ENCODE results near the gene PLXNB2.
"Not testable (repeated sequence)": the region's sequence is repeated elsewhere in the genome, so short reads cannot be mapped to it uniquely, and the experiment has no call there.

Gene PLXNB2

GRCh38 chr22:50278461-50278860 lies 29.0 kb downstream of the PLXNB2 start:
- DNase-seq (ENCODE audit: low read depth), result no peak

- no peak for DNase-seq (ENCODE audit: low read depth)
Observed at GRCh38 chr22:50277761-50278160, 29.7 kb downstream of the PLXNB2 start.

GRCh38 chr22:50276143-50276542 lies 31.3 kb downstream of the PLXNB2 start:
- DNase-seq (ENCODE audit: low read depth), result no peak

- no peak for DNase-seq (ENCODE audit: low read depth)
Observed at GRCh38 chr22:50275181-50276055, 32.0 kb downstream of the PLXNB2 start.

- no peak for DNase-seq (ENCODE audit: low read depth)
Observed at GRCh38 chr22:50274771-50275170, 32.7 kb downstream of the PLXNB2 start.

GRCh38 chr22:50274311-50274710 lies 33.1 kb downstream of the PLXNB2 start:
- DNase-seq (ENCODE audit: low read depth), result no peak

GRCh38 chr22:50273781-50274180 lies 33.7 kb downstream of the PLXNB2 start:
- DNase-seq (ENCODE audit: low read depth), result not testable (repeated sequence)

- not testable (repeated sequence) for DNase-seq (ENCODE audit: low read depth)
Observed at GRCh38 chr22:50273352-50273751, 34.1 kb downstream of the PLXNB2 start.

- no peak for DNase-seq (ENCODE audit: low read depth)
Observed at GRCh38 chr22:50272044-50272802, 35.2 kb downstream of the PLXNB2 start.

GRCh38 chr22:50271519-50271970 lies 35.9 kb downstream of the PLXNB2 start:
- no peak for DNase-seq (ENCODE audit: low read depth)

- peak; percentile 51 for DNase-seq (ENCODE audit: low read depth)
Observed at GRCh38 chr22:50270666-50271394, 36.6 kb downstream of the PLXNB2 start.

- peak; percentile 49 for DNase-seq (ENCODE audit: low read depth)
Observed at GRCh38 chr22:50269970-50270665, 37.3 kb downstream of the PLXNB2 start, which contains the start of gene MAPK11. MAPK11 (minus strand) TSS chr22:50270380; CDS start chr22:50270292, 88 bp downstream.

GRCh38 chr22:50269573-50269969 lies 37.9 kb downstream of the PLXNB2 start:
- no peak for DNase-seq (ENCODE audit: low read depth)

GRCh38 chr22:50268655-50269113 lies 38.8 kb downstream of the PLXNB2 start:
- DNase-seq (ENCODE audit: low read depth), result no peak

- DNase-seq (ENCODE audit: low read depth), result no peak
Observed at GRCh38 chr22:50267591-50268390, 39.7 kb downstream of the PLXNB2 start.

GRCh38 chr22:50266994-50267393 lies 40.5 kb downstream of the PLXNB2 start:
- DNase-seq (ENCODE audit: low read depth), result no peak

GRCh38 chr22:50264946-50265669 lies 42.3 kb downstream of the PLXNB2 start:
- no peak for DNase-seq (ENCODE audit: low read depth)

GRCh38 chr22:50264104-50264745 lies 43.2 kb downstream of the PLXNB2 start:
- no peak for DNase-seq (ENCODE audit: low read depth)

GRCh38 chr22:50262973-50263617 lies 44.4 kb downstream of the PLXNB2 start:
- DNase-seq (ENCODE audit: low read depth), result no peak

Measured in activated gamma-delta T cell treated with anti-CD3 and anti-CD28 coated beads, Interleukin-2, amount 50 U/mL, for 16 hours (primary cell).